A673 (cell line): ENCODE measurements around the gene HIPK1. TPM values are rescaled to one million over a fixed set of nuclear protein-coding genes. Genes with fewer than 3 reads are reported as not detected.

Experiments
- BruUV-seq: library from RNA; stranded (reverse); fragments of 400-500 nt; replicated peaks from 2 replicates; lab custom pipeline; 2021; lab: Mats Ljungman, UMichigan
- CTCF ChIA-PET: fragments of 300-600 bp; sonication (Branson Sonifier 250); formaldehyde crosslinking; loops from one replicate; lab custom pipeline; 2022; ENCODE audit warnings: antibody characterized with exemption; lab: Charles Lee
- POLR2A ChIA-PET: fragments of 300-600 bp; sonication (Branson Sonifier 250); formaldehyde crosslinking; loops from one replicate; lab custom pipeline; 2022; ENCODE audit warnings: antibody characterized with exemption; ENCODE audit not compliant: low non-redundant PET; lab: Charles Lee
- DNase-seq: peaks from one replicate; pipeline ENCODE4 v3.0.0-alpha.2; 2015; ENCODE audit warnings: low spot score
- H3K27ac ChIP-seq: fragments of 200-600 bp; sonication (generic); 2 replicates; pipeline ENCODE4 v1.5.1; 2016; ENCODE audit warnings: mixed run types, low read depth, mild to moderate bottlenecking, mixed read lengths, antibody characterized with exemption, low read length; ENCODE audit not compliant: poor library complexity, severe bottlenecking
- H3K27me3 ChIP-seq: fragments of 200-600 bp; sonication (generic); replicated peaks from 2 replicates; pipeline ENCODE4 v1.6.1; 2017; ENCODE audit warnings: mixed run types, low read depth, mild to moderate bottlenecking, mixed read lengths, antibody characterized with exemption, low read length; ENCODE audit not compliant: insufficient read depth, poor library complexity
- H3K36me3 ChIP-seq: fragments of 200-600 bp; sonication (generic); 2 replicates; pipeline ENCODE4 v1.6.1; 2016; ENCODE audit warnings: mixed run types, mild to moderate bottlenecking, mixed read lengths, antibody characterized with exemption, low read length; ENCODE audit not compliant: insufficient read depth, poor library complexity, severe bottlenecking
- H3K4me1 ChIP-seq: fragments of 200-600 bp; sonication (generic); 2 replicates; pipeline ENCODE4 v1.6.1; 2017; ENCODE audit warnings: mixed run types, mild to moderate bottlenecking, mixed read lengths, antibody characterized with exemption, low read length; ENCODE audit not compliant: insufficient read depth, poor library complexity, severe bottlenecking
- H3K4me3 ChIP-seq: fragments of 200-600 bp; sonication (generic); 2 replicates; pipeline ENCODE4 v1.5.1; 2016; ENCODE audit warnings: low read depth, mixed run types, mild to moderate bottlenecking, mixed read lengths, low read length; ENCODE audit not compliant: poor library complexity, severe bottlenecking
- H3K9me3 ChIP-seq: fragments of 200-600 bp; sonication (generic); 2 replicates; pipeline ENCODE4 v1.6.1; 2016; ENCODE audit warnings: mixed run types, low read depth, mild to moderate bottlenecking, mixed read lengths, antibody characterized with exemption, low read length; ENCODE audit not compliant: poor library complexity, severe bottlenecking
- EZH2 ChIP-seq: fragments of 200-600 bp; sonication (generic); IDR thresholded peaks from 2 replicates; pipeline ENCODE4 v1.6.1; 2017; ENCODE audit warnings: borderline replicate concordance, low read depth, mild to moderate bottlenecking, mixed read lengths, antibody characterized with exemption, low read length; ENCODE audit not compliant: poor library complexity, severe bottlenecking
- intact Hi-C: fragments of 100-400 bp; cut with micrococcal nuclease; formaldehyde crosslinking; loops from one replicate; pipeline ENCODE4 v1.10.0; 2022; ENCODE audit not compliant: unreplicated experiment
- total RNA-seq: library from RNA; stranded (reverse); gene quantifications from 2 replicates; pipeline ENCODE4 v1.2.3, GENCODE V29; 2021
- TF ChIP-seq, protein P1 (sequence below): fragments of 300-800, 200-600 bp; sonication (generic); conservative IDR thresholded peaks from 2 replicates; pipeline ENCODE4 v1.5.1; 2017; ENCODE audit warnings: low read depth, mild to moderate bottlenecking, antibody characterized with exemption, low read length, moderate library complexity, mixed read lengths

The HIPK1 gene
- total RNA-seq, 1 experiment from 2014 or later: 81.3 TPM

GRCh38 chr1:114023377-114023776, 94.3 kb downstream of the HIPK1 start:
- ChIA-PET POLR2A (interaction anchor here (0.6 kb wide), 1 partner anchor 40 kb away, joined by 4 read pairs; no protein-coding TSS in a partner anchor), CTCF (no interaction called here)
- H3K27ac ChIP-seq: no peak overlapping the region
- TF ChIP-seq, protein P1, sequence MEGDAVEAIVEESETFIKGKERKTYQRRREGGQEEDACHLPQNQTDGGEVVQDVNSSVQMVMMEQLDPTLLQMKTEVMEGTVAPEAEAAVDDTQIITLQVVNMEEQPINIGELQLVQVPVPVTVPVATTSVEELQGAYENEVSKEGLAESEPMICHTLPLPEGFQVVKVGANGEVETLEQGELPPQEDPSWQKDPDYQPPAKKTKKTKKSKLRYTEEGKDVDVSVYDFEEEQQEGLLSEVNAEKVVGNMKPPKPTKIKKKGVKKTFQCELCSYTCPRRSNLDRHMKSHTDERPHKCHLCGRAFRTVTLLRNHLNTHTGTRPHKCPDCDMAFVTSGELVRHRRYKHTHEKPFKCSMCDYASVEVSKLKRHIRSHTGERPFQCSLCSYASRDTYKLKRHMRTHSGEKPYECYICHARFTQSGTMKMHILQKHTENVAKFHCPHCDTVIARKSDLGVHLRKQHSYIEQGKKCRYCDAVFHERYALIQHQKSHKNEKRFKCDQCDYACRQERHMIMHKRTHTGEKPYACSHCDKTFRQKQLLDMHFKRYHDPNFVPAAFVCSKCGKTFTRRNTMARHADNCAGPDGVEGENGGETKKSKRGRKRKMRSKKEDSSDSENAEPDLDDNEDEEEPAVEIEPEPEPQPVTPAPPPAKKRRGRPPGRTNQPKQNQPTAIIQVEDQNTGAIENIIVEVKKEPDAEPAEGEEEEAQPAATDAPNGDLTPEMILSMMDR: no peak
- no peak for TF ChIP-seq EZH2
- H3K9me3 ChIP-seq: no peaks in the 10 kb centered on the region
- BruUV-seq: no TSS peak
- H3K4me3 ChIP-seq: no peak overlapping the region
- H3K27me3 ChIP-seq: no peaks in the 10 kb centered on the region
- H3K36me3 ChIP-seq: no peaks in the 10 kb centered on the region
- intact Hi-C loops: no loop called here
- peaks cover 17% of the 10 kb centered on the region for H3K4me1 ChIP-seq
- peak; percentile 52 for DNase-seq

- CTCF ChIA-PET: no interaction called here
Observed at GRCh38 chr1:114024049-114024448, 94.9 kb downstream of the HIPK1 start.

DNA sequence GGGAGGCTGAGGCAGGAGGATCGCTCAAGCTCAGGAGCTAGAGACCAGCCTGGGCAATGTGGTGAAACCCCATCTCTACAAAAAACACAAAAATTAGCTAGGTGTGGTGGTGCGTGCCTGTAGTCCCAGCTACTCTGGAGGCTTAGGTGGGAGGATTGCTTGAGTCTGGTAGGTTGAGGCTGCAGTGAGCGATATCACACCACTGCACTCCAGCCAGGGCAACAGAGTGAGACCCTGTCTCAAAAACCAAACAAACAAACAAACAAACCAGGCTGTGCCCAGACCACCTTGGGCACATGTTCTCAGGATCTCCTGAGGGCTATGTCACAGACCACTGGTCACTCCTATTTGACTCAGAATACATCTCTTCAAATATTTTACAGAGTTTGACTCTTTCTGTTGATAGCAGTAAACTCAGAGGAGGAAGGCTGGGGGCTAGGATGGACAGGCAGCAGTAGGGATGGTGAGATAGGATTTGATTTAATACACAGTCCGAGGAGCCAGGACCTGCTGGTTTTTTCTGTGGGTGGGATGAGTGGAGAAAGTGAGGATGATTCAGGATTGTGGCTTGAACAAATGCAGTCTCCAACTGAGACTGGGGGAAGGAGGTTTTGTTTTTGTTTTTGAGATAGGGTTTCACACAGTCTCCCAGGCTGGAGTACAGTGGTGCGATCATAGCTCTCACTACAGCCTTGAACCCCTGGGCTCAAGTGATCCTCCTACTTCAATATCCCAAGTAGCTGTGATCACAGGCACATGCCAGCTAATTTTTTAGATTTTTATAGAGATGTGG, 96.7 kb downstream of the HIPK1 start:
- ChIA-PET POLR2A (no interaction called here), CTCF (no interaction called here)
- BruUV-seq: no TSS peak
- Histone ChIP-seq H3K27ac (no peak overlapping the region), H3K9me3 (no peaks in the 10 kb centered on the region), H3K36me3 (no peaks in the 10 kb centered on the region), H3K27me3 (no peaks in the 10 kb centered on the region), H3K4me1 (peaks cover 17% of the 10 kb centered on the region), H3K4me3 (no peak overlapping the region)
- intact Hi-C loops: no loop called here
- no peak for TF ChIP-seq EZH2
- TF ChIP-seq, protein P1: no peak
- DNase-seq: no peak

More at GRCh38 chr1:114024049-114024448, 94.9 kb downstream of the HIPK1 start:
- TF ChIP-seq, protein P1: no peak
- TF ChIP-seq EZH2: no peak
- no TSS peak for BruUV-seq
- peaks cover 17% of the 10 kb centered on the region for H3K4me1 ChIP-seq
- intact Hi-C loops: no loop called here
- H3K27me3 ChIP-seq: no peaks in the 10 kb centered on the region
- no peak overlapping the region for H3K4me3 ChIP-seq
- H3K9me3 ChIP-seq: no peaks in the 10 kb centered on the region
- no peaks in the 10 kb centered on the region for H3K36me3 ChIP-seq
- POLR2A ChIA-PET: interaction anchor here (0.6 kb wide), 2 partner anchors 34 to 39 kb away, joined by 3 to 4 read pairs; no protein-coding TSS in a partner anchor
- DNase-seq: peak; percentile 51
- peak overlapping the region; percentile 32 for H3K27ac ChIP-seq
